GM21515 (cell line): ENCODE data around the gene PDE9A.

Experiments used
- ATAC-seq: cut with Tn5 transposase; IDR thresholded peaks from one replicate; pipeline ENCODE4 v1.9.1; 2021; ENCODE audit not compliant: unreplicated experiment

Gene PDE9A

DNA sequence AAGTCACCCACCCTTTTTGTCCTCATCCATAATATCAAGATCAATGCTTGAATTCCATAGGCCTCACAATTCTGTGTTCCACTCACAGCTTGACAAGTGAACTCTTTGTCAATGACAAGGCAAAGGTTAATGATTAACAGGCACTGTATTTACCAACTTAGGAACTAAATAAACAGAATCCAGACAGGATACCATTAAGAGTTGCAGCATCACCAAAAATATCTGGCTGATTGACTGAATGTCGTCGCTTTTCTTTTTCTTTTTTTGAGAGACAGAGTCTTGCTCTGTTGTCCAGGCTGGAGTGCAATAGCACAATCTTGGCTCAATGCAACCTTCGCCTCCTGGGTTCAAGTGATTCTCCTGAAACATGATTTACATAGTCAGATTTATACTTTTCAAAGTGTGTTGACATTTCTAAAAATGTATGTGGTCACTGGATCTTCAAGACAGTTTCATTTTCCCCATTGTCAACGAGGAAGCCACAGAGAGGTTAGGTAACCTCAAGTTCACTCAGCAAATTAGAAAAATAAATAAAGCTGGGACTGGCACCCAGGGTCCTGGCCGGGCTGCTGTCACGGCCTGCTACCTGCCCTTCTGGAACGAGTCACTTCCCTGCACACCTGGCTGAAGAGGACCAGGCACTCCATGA lies 81.0 kb downstream of the PDE9A start:
- ATAC-seq = no peak

DNA sequence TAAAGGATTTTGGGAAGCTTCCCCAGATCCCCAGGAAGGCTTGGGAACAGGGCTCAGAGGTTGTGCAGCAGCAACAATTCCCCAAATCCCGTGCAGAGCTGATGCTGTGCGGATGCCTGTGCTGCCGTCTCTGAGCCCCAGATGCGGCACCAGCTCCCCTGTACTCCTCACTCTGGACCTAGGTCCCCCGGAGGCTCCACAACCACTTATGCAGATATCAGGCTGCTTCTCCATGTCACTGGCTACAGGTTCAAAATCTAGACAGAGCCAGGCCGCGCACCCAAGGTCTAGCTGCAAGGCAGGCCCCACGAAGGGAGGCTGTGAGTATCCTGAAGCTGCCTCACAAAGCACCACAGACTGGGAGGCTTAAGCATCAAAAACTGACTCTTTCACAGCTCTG lies 81.6 kb downstream of the PDE9A start:
- ATAC-seq = no peak

DNA sequence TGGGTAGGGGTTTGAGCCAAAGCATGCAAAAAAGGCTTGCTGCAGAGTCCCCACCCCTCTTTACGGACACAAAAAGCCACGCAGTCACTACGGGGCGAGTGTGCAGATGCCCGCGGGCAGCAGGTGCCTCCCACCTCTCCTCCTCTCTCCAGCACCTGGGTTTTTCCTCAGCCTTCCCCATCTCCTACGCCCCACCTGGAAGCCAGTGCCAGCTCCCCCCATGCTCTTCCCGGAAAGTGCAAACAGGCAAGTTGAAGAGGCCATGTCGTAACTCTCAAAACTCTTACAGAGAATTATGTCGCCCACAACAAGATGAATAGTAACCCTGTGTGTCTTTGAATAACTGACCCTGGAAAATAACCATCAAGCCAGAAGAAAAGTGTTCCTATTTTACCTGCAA lies 82.5 kb downstream of the PDE9A start:
- ATAC-seq = no peak

DNA sequence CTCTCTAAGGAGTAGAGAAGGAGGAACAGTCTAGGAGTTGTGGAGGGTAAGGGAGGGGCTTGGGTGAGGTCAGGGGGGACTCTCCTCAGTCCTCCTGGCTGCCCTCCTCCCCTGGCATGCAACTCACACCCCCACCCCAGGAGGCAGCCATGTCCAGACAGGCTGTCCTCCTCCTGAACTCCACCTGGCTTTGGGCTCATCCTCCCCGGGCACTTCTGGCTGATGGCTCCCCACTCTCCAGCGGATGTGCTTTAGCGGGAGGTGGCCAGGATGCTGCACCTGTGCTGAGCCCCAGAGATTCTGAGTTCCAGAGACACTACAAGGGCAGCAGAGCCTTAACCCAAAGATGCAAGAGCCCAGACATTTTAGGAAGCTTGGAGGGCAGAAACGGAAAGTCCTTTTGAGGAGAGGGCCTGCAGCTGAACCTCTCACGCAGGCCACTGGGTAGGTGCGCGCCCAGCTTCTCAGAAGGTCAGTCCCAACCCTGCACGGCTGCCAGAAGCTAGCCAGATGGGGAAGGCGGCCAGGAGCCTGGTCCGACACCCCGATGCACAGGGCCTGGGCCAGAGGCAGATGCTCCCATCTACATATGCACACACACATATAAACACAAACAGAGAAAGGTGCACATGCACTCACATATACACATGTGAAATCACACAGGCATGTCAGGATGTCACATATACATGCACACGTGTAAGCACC lies 83.4 kb downstream of the PDE9A start:
- no peak for ATAC-seq

DNA sequence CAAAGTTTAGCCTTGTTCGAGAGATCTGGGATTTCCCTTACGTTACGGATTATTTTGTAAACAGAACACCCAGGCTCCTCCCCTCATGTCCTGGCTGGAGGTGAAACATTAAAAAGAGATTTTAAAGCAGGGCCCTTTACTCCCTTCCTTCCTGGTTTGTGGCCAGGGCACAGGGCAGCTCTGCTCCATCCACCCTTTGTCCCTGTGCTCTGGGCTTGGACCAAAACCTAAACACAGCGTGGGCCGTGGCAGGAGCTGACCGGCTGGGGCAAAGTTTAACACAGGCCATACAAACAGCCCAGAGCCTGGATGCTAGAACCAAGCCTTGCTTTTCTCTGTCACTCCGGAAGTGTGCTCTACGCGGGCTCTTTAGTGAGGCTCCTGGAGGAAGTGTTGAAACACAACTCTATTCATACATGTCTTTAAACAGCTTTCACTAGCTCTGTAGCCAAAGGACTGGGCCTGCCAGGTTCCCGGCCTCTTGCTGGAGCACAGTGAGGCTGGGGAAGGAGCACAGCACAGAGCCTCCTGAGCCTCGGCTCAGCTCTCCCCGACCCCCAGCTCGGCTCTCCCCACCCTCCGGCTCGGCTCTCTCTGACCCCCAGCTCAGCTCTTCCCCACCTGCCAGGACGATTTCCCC lies 84.7 kb downstream of the PDE9A start:
- ATAC-seq = no peak

DNA sequence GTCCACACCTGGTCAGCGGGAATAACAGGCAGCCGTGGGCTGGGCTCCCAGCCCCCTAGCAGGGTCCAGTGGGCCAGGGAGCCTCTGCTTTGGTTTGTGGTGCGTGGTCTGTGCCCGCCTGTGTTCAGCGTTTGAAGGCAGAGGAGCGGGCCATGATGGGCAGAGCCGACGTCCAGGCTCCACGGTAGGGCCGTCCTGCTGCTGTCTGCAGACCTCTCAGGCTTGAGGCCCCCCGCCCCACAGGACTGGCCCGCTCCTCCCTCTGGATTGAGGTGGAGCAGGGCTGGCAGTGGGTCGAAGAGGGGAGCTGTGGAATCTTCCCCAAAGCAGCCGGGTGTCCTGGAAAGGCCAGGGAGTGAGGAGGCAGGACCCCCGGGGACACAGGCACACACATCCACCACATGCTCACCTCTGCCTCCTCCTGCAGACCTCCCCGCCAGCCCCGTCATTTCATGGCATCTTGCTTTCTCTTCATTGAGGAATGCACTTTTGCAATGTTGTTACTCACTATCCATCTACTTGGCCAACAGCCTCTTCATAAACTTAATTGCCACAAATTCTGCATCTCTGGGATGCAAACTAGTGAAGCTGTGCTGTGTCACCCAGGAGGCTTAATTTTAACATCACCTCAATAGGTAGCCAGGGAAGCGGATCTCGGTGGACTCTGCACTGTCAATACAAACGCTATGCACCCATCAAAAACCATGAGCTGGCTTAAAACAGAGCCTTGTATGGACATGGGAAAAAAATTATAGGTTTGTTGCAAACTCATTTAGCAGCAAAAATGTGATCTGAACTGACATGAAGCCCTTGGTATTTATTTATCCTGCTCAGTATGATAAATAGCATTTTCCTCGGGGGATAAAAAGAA lies 85.9 kb downstream of the PDE9A start:
- no peak for ATAC-seq

DNA sequence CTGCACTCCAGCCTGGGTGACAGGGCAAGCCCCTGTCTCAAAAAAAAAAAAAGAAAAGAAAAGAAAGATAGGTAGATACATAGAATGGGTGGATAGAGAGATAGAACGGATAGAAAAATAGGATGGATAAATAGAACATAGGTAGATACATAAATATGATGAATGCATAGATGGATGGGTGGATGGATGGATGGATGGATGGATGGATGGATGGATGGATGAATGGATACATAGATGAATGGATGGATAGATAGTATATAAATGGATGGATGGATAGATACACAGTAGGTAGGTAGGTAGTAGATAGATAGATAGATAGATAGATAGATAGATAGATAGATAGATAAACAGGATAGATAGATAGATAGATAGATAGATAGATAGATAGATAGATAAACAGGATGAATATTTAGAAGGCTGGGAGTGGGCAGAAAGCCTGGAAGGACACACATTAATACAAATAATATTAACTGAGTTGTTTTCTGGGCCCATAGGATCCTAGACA lies 87.0 kb downstream of the PDE9A start:
- no peak for ATAC-seq

DNA sequence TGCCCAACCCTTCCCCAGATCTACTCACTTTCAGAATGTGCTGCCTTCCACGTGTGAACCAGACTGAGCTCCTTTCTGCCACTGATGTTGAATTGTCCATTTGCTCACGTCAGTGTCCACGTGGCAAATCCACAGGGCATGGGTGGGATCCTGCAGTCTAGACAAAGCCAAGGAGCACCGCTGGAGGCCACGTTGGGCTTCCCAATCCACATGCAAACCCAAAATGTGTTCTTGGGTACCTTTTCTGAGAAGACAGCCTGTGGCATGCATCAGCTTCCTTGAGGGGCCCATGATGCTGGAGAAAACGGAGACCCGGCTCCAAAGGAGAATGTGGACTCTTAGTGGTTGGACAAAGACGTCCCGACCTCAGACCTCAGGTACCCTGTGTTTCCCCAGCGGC lies 87.6 kb downstream of the PDE9A start:
- no peak for ATAC-seq

DNA sequence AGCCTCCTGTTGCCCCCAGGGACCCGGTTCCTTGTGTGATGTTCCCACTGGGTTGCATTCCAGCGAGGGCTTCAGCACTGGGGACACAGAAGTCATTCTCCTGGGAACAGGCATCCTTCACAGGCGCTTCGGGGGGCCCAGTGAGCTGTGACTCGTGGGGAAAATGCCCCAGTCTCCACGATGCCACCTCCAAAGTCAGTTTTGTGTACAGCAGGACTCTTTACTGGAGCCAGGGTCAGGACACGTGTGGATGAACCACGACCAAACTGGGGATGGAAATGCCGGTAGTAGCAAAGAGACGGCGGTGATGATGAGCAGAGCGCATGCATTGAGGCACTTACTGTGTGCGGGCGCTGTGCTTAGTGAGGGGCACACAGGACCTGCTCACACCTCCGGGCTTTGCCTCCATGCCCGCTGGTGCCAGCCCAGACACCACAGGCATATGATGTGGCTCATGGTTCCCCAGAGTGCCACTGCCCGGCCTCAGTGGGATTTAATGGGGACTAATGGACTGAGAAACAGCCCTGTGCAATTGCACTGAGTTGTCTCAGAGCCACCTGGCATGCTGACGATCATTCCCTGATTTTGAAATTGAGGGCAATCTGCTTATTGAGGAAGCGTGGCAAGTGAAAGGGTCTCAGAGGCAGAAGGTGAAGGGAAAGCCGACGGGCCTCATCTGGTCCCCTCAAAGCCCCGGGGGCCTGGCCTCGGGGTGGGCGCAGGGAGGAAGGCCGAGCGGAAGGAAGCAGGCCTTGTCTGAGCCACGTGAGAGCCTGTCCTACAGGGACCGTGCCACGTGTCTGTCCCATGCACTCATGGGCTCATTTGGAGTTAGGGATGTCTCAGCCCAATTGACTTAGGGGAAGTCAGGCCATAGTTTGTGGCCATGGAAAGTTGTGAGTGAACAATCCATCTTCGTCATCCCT lies 91.4 kb downstream of the PDE9A start:
- ATAC-seq = no peak

DNA sequence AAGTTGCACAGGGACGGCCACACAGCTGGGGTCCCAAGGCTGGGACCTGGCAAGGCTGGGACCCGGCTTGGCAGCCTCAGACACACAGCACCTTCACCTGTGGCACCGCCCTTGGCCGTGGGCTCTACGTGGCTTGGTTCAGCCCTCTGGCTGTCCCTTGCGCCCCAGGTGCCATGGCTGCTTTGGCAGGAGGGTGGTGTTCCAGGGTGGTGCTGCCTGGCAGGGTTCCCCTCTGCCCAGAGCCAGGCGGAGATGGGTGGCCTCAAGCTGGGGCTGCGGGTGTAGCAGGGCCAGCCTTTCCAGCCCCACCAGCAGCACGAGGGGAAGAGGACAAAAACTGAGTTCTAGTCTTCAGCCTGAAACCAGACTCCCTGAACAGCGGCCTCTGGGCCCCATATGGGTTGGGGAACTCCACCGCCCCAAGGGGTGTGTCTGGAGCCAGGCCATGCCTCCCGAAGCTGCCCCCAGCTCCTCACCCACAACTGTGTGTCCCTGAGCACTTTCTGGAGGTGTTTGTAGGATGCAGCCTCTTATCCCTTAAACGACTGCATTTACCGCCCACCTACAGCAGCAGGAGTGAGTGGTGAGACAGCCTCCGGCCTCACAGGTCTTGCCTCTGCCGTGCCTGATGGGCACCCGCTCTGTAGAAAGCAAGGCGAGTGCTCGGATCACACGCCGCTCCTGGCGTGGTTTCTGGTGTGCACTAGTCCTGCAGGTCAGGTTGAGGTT lies 92.3 kb downstream of the PDE9A start:
- no peak for ATAC-seq

DNA sequence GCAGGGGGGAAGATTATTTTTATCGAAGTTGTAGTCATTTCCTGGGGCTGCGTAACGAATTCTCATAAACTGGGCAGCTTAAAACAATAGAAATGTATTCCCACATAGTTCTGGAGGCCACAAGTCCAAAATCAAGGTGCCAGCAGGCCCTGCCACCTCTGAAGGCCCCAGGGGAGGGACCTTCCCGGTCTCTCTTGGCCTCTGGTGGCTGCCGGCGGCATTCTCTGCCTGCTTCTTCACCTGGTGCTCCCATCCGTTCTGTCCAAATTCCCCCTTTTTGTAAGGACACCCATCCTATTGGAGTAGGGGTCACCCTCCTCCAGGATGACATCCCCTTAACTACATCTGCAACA lies 92.8 kb downstream of the PDE9A start:
- no peak for ATAC-seq

DNA sequence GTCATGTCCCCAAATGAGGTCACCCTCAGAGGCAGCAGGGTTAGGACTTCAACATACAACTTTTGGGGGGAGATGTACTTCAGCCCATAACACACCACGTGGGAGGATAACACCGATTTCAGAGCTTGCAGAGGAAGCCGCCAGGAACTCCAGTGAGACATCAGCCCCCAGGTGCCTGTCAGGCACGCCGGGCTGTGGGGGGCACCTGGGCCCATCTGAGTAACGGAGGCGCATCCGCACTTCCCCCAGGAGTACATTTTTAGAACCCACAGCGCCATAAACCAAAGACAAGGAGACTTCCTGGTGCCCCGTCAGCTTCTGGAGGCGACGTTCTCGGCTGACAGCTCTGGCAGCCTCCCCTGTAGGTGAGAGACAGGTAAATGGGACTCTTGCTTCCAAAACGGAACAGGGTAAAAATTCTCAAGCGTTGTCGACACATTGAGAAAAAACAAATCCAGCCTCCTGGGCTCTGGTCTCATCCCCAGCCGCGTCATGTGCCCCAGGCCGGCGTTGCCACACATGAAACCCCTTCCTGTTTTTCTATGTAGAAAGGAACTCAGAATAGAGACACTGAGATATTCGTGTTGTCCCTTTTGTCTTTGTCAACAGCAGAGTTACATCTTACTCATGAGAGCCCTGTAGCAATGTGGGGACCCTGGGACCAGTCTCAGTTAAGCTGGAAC lies 93.3 kb downstream of the PDE9A start:
- no peak for ATAC-seq

DNA sequence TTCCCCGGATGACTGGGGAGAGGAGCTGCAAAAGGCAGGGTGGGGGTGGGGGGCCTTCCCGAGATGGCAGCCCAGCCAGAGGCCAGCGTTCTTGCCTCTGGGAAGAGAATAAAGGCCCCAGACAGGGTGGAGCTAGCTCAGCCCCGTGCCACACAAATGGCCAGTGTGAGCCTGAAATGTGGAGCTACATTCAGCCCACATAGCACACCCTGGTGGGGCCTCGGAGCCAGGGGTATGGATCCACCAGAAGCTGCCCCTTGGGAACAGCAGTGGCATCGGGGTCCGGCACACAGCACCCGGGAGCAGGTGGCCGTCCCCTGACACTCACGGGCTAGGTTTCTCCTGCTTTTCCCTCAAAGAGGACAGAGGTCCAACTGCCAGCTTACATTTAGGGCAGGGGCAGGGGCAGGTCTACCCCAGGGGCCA lies 93.9 kb downstream of the PDE9A start:
- ATAC-seq = no peak

DNA sequence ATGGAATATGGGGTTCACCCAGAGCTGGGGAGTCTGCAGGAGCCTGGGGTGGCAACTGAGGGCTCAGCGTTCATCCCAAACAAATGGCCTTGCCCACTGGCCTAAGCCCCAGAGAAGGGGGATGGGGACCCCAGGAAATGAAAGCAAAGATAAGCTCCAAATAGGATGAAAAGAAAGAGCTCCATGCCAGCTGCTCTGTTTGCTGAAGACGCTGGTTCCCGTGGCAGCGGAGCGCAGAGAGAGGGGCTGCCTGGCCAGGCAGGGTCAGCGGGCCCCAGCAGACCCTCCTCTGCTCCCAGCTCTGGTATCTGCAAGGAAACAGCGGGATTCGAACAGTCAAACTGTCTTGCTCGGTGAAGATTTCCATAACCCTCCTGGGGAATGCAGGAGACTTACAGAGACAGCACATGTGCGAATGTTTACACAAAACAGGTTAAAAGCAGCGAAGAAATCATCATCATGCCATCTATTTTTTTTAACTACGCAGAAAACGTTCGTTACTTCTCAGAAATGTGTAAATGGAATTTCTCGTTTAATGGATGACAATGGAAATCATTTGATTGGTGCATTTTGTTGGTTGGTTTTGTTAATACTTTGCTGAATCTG lies 94.4 kb downstream of the PDE9A start:
- no peak for ATAC-seq

DNA sequence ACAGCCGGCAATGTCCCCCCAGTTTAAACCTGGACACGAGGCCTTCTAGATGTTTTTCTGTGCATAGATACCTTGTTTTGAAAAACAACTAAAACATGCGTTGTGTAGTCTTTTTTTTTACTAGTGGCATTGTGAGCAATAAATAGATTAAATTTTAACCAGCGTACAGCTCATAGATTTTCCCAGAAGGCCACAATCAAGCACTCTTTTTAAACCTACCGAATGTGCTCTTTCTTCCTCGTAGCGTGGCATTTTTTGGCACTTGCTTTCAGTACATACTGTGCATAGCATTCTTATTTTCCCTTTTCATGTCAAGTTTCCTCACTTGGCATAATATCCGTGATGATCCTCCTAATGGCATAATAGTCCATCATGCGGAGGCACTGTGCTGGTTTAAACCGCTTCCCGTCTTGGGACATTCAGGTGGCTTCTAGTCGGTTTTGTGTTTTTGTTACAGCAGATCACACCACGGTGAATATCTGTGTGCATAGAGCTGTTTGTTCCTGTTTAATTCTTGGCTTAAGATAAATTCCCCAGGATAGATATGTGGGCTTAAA lies 95.3 kb downstream of the PDE9A start:
- no peak for ATAC-seq

DNA sequence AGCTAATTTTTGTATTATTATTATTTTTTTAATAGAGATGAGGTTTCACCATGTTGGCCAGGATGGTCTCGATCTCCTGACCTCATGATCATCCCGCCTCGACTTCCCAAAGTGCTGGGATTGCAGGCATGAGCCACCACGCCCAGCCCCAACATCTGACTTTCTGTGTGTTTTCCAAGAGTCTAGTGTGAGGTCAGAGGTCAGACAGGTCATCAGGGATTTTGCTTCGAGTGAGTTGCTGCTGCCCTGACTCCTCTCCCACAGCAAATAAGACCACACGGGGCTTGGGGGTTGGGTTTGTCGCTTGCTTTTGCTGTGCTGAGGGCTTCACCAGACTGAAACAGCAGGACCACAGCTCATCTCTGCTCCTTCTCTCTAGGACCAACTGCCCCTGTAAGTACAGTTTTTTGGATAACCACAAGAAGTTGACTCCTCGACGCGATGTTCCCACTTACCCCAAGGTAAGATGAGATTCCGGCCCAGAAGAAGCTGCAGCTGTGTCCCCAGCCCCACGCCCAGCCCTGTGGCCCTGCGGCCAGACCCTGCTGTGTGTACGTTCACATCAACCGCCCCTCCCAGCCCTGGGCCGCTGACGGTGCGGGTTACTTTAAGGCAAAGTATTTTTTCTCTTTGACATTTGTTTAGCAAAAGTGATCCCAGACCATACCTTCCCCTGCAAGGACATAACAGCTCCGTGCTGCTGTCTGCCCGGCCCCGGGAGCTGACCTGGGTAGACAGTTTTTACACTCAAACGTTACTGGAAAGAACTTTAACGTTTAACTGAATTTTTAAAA lies 97.5 kb downstream of the PDE9A start:
- ATAC-seq = no peak

DNA sequence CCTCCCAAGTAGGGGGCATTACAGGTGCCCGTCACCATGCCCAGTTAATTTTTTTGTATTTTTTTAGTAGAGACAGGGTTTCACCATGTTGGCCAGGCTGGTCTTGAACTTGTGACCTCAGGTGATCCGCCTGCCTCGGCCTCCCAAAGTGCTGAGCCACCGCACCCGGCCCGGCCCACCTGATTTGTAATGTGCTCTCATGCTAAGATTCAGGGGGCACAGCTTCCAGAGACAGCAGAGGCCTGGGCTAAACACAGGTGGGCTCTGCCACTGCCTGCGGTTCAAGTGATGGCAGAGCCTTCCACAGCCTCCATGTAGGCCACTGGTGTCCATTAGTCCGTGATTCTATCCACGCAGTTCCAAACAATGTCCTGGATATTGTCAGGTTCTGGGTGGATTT lies 98.4 kb downstream of the PDE9A start:
- ATAC-seq = no peak

DNA sequence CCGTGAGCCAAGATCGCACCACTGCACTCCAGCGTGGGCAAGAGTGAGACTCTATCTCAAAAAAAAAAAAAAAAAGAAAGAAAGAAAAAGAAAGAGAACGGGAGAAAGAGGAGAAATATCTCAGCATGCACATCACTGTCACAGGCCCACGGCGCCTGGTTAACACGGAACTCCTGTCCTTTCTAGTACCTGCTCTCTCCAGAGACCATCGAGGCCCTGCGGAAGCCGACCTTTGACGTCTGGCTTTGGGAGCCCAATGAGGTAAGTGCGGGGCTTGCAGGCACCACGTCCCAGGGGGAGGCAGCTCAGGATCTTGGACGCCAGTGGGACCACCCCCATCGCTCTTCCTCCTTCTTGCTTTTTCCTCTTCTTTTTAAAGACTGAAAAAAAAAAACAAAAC lies 100.4 kb downstream of the PDE9A start:
- ATAC-seq = no peak
